SJCRH30 (cell line): ENCODE measurements around the gene TNFAIP3. TPM values are rescaled to one million over a fixed set of nuclear protein-coding genes. Genes with fewer than 3 reads are reported as not detected.

Source experiments
- DNase-seq, 2 experiments: peaks; one replicate each; pipeline ENCODE4 v3.0.0-alpha.2; 2015 to 2020
- H3K27ac ChIP-seq: fragments of 250-450 bp; sonication (Bioruptor Pico); 2 replicates; pipeline ENCODE4 v1.5.1; 2020; ENCODE audit warnings: mild to moderate bottlenecking, moderate library complexity
- H3K27me3 ChIP-seq: fragments of 250-450 bp; sonication (Bioruptor Pico); 2 replicates; pipeline ENCODE4 v1.5.1; 2020; ENCODE audit warnings: mild to moderate bottlenecking, moderate library complexity
- H3K36me3 ChIP-seq: fragments of 250-450 bp; sonication (Bioruptor Pico); 2 replicates; pipeline ENCODE4 v1.5.1; 2020; ENCODE audit warnings: mild to moderate bottlenecking, moderate library complexity
- H3K4me1 ChIP-seq: fragments of 250-450 bp; sonication (Bioruptor Pico); 2 replicates; pipeline ENCODE4 v1.5.1; 2020; ENCODE audit warnings: mild to moderate bottlenecking, moderate library complexity
- H3K4me3 ChIP-seq: fragments of 250-450 bp; sonication (Bioruptor Pico); 2 replicates; pipeline ENCODE4 v1.5.1; 2020; ENCODE audit warnings: mild to moderate bottlenecking, moderate library complexity
- H3K9me3 ChIP-seq: fragments of 250-450 bp; sonication (Bioruptor Pico); replicated peaks from 2 replicates; pipeline ENCODE4 v1.5.1; 2020; ENCODE audit warnings: mild to moderate bottlenecking, moderate library complexity
- total RNA-seq: library from RNA; depleted of rRNA; stranded (reverse); fragments of >200 nt; shearing (Covaris generic); gene quantifications from 2 replicates; pipeline ENCODE4 v1.2.3, GENCODE V29; 2014; rRNA removed

TNFAIP3 gene
- 39.7 and 39.9 TPM in 2 replicates for total RNA-seq

DNA sequence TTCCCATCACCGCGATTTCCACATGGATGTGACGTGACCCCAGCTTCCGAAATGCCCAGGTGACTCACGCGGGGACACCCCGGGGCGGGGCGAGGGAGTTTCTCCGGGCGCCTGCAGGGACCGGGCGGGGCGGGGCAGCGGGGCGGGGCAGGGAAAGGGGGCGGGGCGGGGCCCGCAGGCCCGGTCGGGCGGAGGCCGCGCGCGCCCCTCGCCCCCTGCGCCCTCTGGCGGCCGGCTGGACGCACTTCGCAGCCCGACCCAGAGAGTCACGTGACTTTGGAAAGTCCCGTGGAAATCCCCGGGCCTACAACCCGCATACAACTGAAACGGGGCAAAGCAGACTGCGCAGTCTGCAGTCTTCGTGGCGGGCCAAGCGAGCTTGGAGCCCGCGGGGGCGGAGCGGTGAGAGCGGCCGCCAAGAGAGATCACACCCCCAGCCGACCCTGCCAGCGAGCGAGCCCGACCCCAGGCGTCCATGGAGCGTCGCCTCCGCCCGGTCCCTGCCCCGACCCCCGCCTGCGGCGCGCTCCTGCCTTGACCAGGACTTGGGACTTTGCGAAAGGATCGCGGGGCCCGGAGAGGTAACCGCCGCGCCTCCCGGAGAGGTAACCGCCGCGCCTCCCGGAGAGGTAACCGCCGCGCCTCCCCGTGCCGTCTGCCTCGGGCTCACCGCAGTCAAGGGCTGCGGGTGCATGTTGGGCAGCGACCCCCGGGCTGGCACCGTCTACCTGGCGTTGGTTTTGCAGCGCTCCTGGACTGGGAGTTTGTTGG lies at the start of gene TNFAIP3:
Gene TNFAIP3 (plus strand): TSS at position 346 of the 771 bp plus-strand sequence. CDS start 3,969 bp downstream, outside the sequence.
- Histone ChIP-seq H3K27me3 (no peaks in the 10 kb centered on the region), H3K4me1 (peaks cover 46% of the 10 kb centered on the region), H3K27ac (peak within 1 kb of the TSS; percentile 99), H3K9me3 (no peaks in the 10 kb centered on the region), H3K4me3 (peak within 1 kb of the TSS; percentile 94), H3K36me3 (peaks cover 23% of the 10 kb centered on the region)
- peak; percentile 93 to 96 for DNase-seq

- no peak for DNase-seq
- H3K36me3 ChIP-seq, result no peaks in the 10 kb centered on the region
- H3K27ac ChIP-seq, result no peak overlapping the region
- H3K4me3 ChIP-seq, result no peak overlapping the region
- peaks cover 7% of the 10 kb centered on the region; the same call in 1 of the 2 replicates for H3K9me3 ChIP-seq
- peaks cover 19% of the 10 kb centered on the region for H3K4me1 ChIP-seq
- H3K27me3 ChIP-seq, result no peaks in the 10 kb centered on the region
Observed at GRCh38 chr6:137818440-137818839, 48.6 kb upstream of the TNFAIP3 start.

GRCh38 chr6:137819740-137820139 lies 47.3 kb upstream of the TNFAIP3 start:
- H3K9me3 ChIP-seq, result no peaks in the 10 kb centered on the region
- no peaks in the 10 kb centered on the region for H3K36me3 ChIP-seq
- no peak for DNase-seq
- H3K4me1 ChIP-seq, result peaks cover 29% of the 10 kb centered on the region
- H3K27ac ChIP-seq, result no peak overlapping the region
- no peak overlapping the region for H3K4me3 ChIP-seq
- no peaks in the 10 kb centered on the region for H3K27me3 ChIP-seq

GRCh38 chr6:137820425-137820824 lies 46.6 kb upstream of the TNFAIP3 start:
- H3K27me3 ChIP-seq, result no peaks in the 10 kb centered on the region
- peaks cover 29% of the 10 kb centered on the region for H3K4me1 ChIP-seq
- H3K9me3 ChIP-seq, result no peaks in the 10 kb centered on the region
- no peak for DNase-seq
- H3K27ac ChIP-seq, result no peak overlapping the region
- no peak overlapping the region for H3K4me3 ChIP-seq
- H3K36me3 ChIP-seq, result no peaks in the 10 kb centered on the region

DNA sequence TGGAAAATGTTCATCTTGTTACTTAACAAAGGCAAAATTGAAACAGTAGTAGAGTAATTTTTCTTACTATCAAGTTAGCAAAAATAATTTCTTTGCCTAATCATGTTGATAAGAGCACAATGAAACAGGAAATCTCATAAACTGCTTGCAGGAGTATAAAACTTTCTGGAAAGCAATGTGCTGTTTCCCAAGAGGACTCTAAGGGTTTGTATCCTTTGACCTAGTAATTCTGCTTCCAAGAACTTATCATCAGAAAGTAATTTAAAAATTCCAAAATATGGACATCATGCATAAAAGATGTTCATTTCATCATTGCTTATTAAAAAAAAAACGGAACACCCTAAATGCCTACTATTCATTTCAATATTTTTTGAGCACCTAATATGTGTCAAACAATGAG lies 46.1 kb upstream of the TNFAIP3 start:
- no peak overlapping the region for H3K4me3 ChIP-seq
- peaks cover 27% of the 10 kb centered on the region for H3K4me1 ChIP-seq
- no peaks in the 10 kb centered on the region for H3K36me3 ChIP-seq
- H3K27ac ChIP-seq, result no peak overlapping the region
- no peaks in the 10 kb centered on the region for H3K9me3 ChIP-seq
- no peaks in the 10 kb centered on the region for H3K27me3 ChIP-seq
- DNase-seq, result no peak

DNA sequence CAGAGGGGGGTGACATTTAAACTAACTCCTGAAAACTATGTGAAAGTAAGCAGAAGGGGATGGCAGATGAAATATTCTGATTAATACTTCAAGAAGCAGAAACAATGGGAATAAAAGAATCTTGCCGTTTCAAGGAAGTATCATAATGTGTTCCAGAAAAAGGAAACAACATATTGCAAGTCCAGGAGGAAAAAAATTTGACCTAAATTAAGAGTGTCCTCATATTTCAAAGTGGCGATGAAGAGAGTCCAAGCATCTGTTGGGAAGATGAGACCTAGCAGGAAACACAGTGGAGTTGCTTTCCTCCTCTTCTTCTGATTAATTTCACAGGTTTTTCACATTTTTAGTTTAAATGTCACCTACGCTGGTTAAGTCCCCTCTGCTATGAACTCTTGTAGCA lies 45.6 kb upstream of the TNFAIP3 start:
- Histone ChIP-seq H3K27me3 (no peaks in the 10 kb centered on the region), H3K36me3 (no peaks in the 10 kb centered on the region), H3K4me1 (peaks cover 23% of the 10 kb centered on the region), H3K9me3 (no peaks in the 10 kb centered on the region), H3K4me3 (no peak overlapping the region), H3K27ac (no peak overlapping the region)
- no peak for DNase-seq

DNA sequence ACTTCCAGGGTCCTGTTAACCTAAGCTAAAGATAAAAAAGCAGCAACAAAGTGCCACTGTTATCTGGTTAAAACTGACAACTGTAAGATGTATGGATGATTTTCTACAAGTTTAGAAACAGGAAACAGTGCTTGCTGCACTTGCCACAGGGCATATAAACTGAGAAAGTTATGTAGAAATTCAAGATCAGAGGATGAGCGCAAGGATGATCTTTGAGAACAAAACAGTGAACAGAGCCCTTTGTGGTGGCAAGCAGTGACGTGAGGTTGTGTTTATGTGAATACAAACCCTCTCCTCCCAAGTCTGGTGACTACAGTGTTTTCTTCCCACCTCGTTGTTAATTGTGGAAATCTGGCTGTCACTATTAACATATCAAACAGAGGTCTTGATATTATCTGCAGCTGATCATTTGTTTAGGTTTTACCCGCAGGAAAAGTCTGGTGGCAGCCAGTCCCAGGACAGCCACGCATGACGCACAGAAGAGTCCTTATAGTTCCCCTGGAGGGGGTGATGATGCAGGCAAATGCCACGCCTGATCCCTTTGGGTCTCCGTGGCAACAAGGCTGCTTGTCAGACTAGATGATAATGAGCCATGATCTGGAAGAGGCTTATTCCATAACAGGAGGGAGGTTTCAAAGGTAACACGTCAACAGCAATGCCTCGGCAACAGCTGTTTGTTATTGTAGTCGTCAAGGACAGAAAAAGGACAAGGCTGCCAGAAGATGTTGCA lies 43.1 kb upstream of the TNFAIP3 start:
- no peaks in the 10 kb centered on the region for H3K27me3 ChIP-seq
- H3K4me1 ChIP-seq, result peaks cover 23% of the 10 kb centered on the region
- H3K36me3 ChIP-seq, result no peaks in the 10 kb centered on the region
- peak overlapping the region; percentile 44 for H3K4me3 ChIP-seq
- peak; percentile 63 to 77 for DNase-seq
- H3K9me3 ChIP-seq, result no peaks in the 10 kb centered on the region
- peak overlapping the region; percentile 31; the same call in 1 of the 2 replicates for H3K27ac ChIP-seq

- Histone ChIP-seq H3K4me1 (peaks cover 23% of the 10 kb centered on the region), H3K27me3 (no peaks in the 10 kb centered on the region), H3K36me3 (no peaks in the 10 kb centered on the region), H3K9me3 (no peaks in the 10 kb centered on the region), H3K4me3 (peak overlapping the region; percentile 44), H3K27ac (no peak overlapping the region; the same call in 1 of the 2 replicates)
- DNase-seq, result no peak
Observed at GRCh38 chr6:137824556-137824879, 42.5 kb upstream of the TNFAIP3 start.

- Histone ChIP-seq H3K36me3 (no peaks in the 10 kb centered on the region), H3K27ac (no peak overlapping the region), H3K27me3 (no peaks in the 10 kb centered on the region), H3K4me3 (no peak overlapping the region), H3K4me1 (peaks cover 23% of the 10 kb centered on the region), H3K9me3 (no peaks in the 10 kb centered on the region)
- DNase-seq, result no peak
Observed at GRCh38 chr6:137824896-137825295, 42.2 kb upstream of the TNFAIP3 start.

DNA sequence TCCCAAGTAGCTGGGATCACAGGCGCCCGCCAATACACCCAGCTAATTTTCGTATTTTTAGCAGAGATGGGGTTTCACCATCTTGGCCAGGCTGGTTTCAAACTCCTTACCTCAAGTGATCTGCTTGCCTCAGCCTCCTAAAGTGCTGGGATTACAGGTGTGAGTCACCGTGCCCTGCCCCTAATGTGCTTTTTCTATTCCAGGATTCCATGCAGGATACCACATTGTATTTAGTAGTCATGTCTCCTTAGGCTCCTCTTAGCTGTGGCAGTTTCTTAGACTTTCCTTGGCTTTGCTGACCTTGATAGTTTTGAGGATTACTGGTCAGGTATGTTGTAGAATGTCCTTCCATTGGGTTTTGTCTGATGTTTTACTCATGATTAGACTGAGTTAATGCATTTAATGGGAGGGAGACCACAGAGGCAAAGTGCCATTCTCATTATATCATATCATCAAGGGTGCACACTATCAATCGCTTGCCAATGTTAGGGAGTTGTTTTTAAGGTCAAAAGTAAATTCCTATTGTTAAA lies 39.6 kb upstream of the TNFAIP3 start:
- H3K27me3 ChIP-seq, result no peaks in the 10 kb centered on the region
- DNase-seq, result no peak

DNA sequence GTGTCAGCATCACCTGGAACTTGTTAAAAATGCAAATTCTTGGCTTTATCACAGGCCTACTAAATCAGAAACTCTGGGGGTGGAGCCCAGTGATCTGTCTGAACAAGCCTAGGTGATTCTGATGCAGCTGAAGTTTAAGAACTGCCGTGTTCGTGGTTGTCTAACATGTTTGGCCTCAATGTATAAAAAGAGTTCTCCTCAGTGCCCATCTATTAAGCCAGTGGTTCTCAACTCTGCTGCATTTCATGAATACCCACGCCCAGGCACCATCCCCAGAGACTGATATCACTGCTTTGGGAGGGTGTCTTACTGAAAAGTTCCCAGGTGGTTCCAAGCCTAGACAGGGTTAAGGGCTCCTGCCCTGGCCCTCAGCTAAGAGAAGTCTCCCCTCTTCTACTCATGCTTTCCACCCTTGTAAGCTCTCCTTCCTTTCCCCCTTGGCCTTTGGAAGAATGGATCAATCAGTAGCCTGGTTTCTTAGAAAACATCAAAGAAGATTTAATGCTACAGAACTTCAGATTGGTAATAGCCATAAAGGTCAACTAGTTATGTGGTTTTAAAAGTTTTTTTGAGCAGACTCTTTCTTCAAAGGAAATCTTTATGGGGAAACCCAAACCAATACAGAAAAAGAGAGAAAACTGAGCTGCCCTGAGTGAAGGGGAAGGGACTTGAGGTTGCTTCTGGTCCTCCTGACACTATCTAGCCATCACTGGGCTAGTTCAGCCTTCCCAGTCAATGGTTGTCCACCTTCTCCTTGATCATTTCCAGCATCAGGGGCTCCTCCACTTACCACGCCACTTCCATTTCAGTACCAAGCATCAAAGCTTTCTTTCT lies 38.9 kb upstream of the TNFAIP3 start:
- Histone ChIP-seq H3K27ac (no peak overlapping the region), H3K4me3 (no peak overlapping the region), H3K27me3 (no peaks in the 10 kb centered on the region), H3K9me3 (no peaks in the 10 kb centered on the region), H3K4me1 (peaks cover 29% of the 10 kb centered on the region), H3K36me3 (no peaks in the 10 kb centered on the region)
- DNase-seq, result no peak

More for the DNA sequence above, 39.6 kb upstream of the TNFAIP3 start:
- no peak overlapping the region for H3K4me3 ChIP-seq
- H3K36me3 ChIP-seq, result no peaks in the 10 kb centered on the region
- H3K27ac ChIP-seq, result no peak overlapping the region
- H3K9me3 ChIP-seq, result no peaks in the 10 kb centered on the region
- peaks cover 28% of the 10 kb centered on the region for H3K4me1 ChIP-seq

- Histone ChIP-seq H3K4me1 (peaks cover 18% of the 10 kb centered on the region), H3K27me3 (no peaks in the 10 kb centered on the region), H3K4me3 (no peak overlapping the region), H3K9me3 (no peaks in the 10 kb centered on the region), H3K36me3 (no peaks in the 10 kb centered on the region), H3K27ac (no peak overlapping the region)
- no peak for DNase-seq
Observed at GRCh38 chr6:137829641-137830083, 37.4 kb upstream of the TNFAIP3 start.

DNA sequence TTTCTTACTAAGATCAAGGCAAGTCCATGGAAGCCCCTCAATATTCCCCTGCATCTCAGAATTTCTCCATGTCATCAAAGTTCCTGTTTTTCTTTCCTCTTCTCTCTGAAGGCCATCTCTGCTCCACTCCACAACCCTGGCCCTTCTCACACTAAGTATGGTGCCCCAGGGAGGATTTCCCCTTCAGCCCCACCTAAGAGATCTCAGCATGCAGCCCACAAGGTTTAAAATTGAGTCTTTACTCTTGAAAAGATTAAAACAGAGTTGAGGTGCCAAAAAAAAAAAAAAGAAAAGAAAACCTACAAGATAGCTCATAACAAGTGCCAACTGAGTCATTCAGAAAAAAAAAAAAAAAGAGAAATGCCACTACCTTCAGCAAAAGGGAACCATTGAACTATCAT lies 36.5 kb upstream of the TNFAIP3 start:
- no peak for DNase-seq
- peaks cover 18% of the 10 kb centered on the region for H3K4me1 ChIP-seq
- no peak overlapping the region for H3K4me3 ChIP-seq
- H3K9me3 ChIP-seq, result peaks cover 2% of the 10 kb centered on the region; the same call in 1 of the 2 replicates
- no peak overlapping the region for H3K27ac ChIP-seq
- no peaks in the 10 kb centered on the region for H3K27me3 ChIP-seq
- no peaks in the 10 kb centered on the region for H3K36me3 ChIP-seq

- Histone ChIP-seq H3K27me3 (no peaks in the 10 kb centered on the region), H3K4me1 (peaks cover 18% of the 10 kb centered on the region), H3K4me3 (no peak overlapping the region), H3K27ac (peak overlapping the region; percentile 62), H3K9me3 (peaks cover 5% of the 10 kb centered on the region; the same call in 1 of the 2 replicates), H3K36me3 (0 out of 2 replicates have a peak, but pooled peaks cover 3% of the 10 kb centered on the region)
- DNase-seq, result peak; percentile 40 to 69
Observed at GRCh38 chr6:137832110-137832509, 34.9 kb upstream of the TNFAIP3 start.
